ENCODE results near the gene PARVA.

PARVA gene

GRCh38 chr11:12538889-12539421 lies 161.6 kb downstream of the PARVA start:
- in situ Hi-C loops (cut with MboI; ENCODE audit: low pct_unique_long_range_greater_than_20kb, low sequenced_read_pairs, unreplicated experiment), result no loop called here
- no peak for DNase-seq (ENCODE audit: low spot score)

GRCh38 chr11:12539572-12539971 lies 162.2 kb downstream of the PARVA start:
- in situ Hi-C loops (cut with MboI; ENCODE audit: low pct_unique_long_range_greater_than_20kb, low sequenced_read_pairs, unreplicated experiment), result no loop called here
- DNase-seq (ENCODE audit: low spot score), result no peak
- no peak for TF ChIP-seq CTCF (IDR thresholded peaks at IDR 0.05; ENCODE audit: extremely low read depth, insufficient read depth, missing control alignments)

More at GRCh38 chr11:12538889-12539421, 161.6 kb downstream of the PARVA start:
- no peak for TF ChIP-seq CTCF (IDR thresholded peaks at IDR 0.05; ENCODE audit: extremely low read depth, insufficient read depth, missing control alignments)

GRCh38 chr11:12540075-12540680 lies 162.8 kb downstream of the PARVA start:
- in situ Hi-C loops (cut with MboI; ENCODE audit: low pct_unique_long_range_greater_than_20kb, low sequenced_read_pairs, unreplicated experiment), result no loop called here
- no peak for TF ChIP-seq CTCF (IDR thresholded peaks at IDR 0.05; ENCODE audit: extremely low read depth, insufficient read depth, missing control alignments)

GRCh38 chr11:12540913-12541582 lies 163.7 kb downstream of the PARVA start:
- in situ Hi-C loops (cut with MboI; ENCODE audit: low pct_unique_long_range_greater_than_20kb, low sequenced_read_pairs, unreplicated experiment), result no loop called here
- TF ChIP-seq CTCF (IDR thresholded peaks at IDR 0.05; ENCODE audit: extremely low read depth, insufficient read depth, missing control alignments), result no peak
- no peak for DNase-seq (ENCODE audit: low spot score)

More at GRCh38 chr11:12540075-12540680, 162.8 kb downstream of the PARVA start:
- DNase-seq (ENCODE audit: low spot score), result no peak

- no peak for TF ChIP-seq CTCF (IDR thresholded peaks at IDR 0.05; ENCODE audit: extremely low read depth, insufficient read depth, missing control alignments)
- in situ Hi-C loops (cut with MboI; ENCODE audit: low pct_unique_long_range_greater_than_20kb, low sequenced_read_pairs, unreplicated experiment), result no loop called here
- DNase-seq (ENCODE audit: low spot score), result no peak
Measured at GRCh38 chr11:12541583-12542151, 164.3 kb downstream of the PARVA start.

GRCh38 chr11:12542186-12542935 lies 165.0 kb downstream of the PARVA start:
- in situ Hi-C loops (cut with MboI; ENCODE audit: low pct_unique_long_range_greater_than_20kb, low sequenced_read_pairs, unreplicated experiment), result no loop called here
- DNase-seq (ENCODE audit: low spot score), result no peak
- TF ChIP-seq CTCF (IDR thresholded peaks at IDR 0.05; ENCODE audit: extremely low read depth, insufficient read depth, missing control alignments), result no peak
